NB4 (cell line): ENCODE data around the gene VIM.

Source experiments
- CTCF ChIP-seq: IDR thresholded peaks from one replicate; pipeline ENCODE4 v1.5.1; 2012; ENCODE audit warnings: low read depth, low read length
- MYC ChIP-seq: IDR thresholded peaks from 2 replicates; pipeline ENCODE4 v1.6.1; 2011; ENCODE audit warnings: low read depth, low read length
- POLR2A ChIP-seq: IDR thresholded peaks from 2 replicates; pipeline ENCODE4 v1.6.1; 2011; ENCODE audit warnings: mild to moderate bottlenecking; ENCODE audit not compliant: insufficient read length; ENCODE audit errors: extremely low read depth

- TF ChIP-seq CTCF (no peak), POLR2A (no peak), MYC (no peak)
These were observed 11.5 kb downstream of the VIM start for GRCh38 chr10:17239345-17240085.
